ENCODE measurements around the gene EXOC4.
A peak's percentile ranks its signal among the peaks of the same experiment; 100 is the strongest.
"Not testable (repeated sequence)": the region's sequence is repeated elsewhere in the genome, so short reads cannot be mapped to it uniquely, and the experiment has no call there.

The EXOC4 gene

GRCh38 chr7:133252858-133253518 is at the start of gene EXOC4:
EXOC4 (plus strand) TSS chr7:133253078.
- H3K27ac ChIP-seq: peak within 1 kb of the TSS; percentile 36
- DNase-seq (ENCODE audit: low read depth, low spot score): peak; percentile 82

DNA sequence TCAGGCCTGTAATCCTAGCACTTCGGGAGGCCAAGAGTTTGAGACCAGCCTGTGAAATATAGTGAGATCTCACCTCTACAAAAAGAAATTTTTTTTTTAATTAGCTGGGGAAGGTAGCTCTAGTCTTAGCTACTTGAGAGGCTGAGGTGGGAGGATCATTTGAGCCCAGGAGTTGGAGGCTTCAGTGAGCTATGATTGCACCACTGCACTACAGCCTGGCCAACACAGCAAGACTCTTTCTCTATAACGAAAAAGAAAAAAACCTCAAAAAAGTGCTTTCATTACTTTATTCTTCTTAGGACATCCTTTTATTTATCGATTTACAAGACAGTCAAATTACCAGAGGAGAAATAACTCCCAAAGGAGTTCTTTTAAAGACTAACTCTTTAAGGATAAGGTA is 49.4 kb upstream of the EXOC4 start:
- no peak for DNase-seq (ENCODE audit: low read depth, low spot score)
- H3K27ac ChIP-seq: no peak overlapping the region

DNA sequence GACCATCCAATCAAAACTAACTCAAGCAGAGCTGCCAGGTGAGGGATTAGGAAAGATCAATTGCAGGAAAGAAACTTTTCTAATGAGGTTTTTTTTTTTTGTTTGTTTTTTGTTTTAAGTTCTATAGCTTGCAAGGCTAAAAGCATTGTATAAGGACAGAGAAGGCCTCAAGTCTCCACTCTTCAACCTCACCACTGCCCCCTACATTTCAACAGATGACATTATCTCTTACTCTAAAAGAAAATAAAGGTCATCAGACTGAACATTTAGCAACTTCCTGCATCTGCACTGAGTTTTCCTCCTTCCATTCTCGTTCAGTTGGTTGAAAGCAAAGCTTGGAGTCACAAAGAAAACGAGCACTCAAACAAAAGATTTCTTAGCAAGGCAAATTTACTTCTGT is 45.2 kb upstream of the EXOC4 start:
- DNase-seq (ENCODE audit: low read depth, low spot score): no peak
- no peak overlapping the region for H3K27ac ChIP-seq

DNA sequence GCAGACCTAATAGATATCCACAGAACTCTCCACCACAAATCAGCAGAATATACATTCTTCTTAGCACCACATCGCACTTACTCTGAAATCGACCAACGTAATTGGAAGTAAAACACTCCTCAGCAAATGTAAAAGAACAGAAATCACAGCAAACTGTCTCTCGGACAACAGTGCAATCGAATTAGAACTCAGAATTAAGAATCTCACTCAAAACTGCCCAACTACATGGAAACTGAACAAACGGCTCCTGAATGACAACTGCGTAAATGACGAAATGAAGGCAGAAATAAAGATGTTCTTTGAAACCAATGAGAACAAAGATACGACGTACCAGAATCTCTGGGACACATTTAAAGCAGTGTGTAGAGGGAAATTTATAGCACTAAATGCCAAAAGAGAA is 42.1 kb upstream of the EXOC4 start:
- H3K27ac ChIP-seq; DNase-seq (ENCODE audit: low read depth, low spot score): not testable (repeated sequence)

DNA sequence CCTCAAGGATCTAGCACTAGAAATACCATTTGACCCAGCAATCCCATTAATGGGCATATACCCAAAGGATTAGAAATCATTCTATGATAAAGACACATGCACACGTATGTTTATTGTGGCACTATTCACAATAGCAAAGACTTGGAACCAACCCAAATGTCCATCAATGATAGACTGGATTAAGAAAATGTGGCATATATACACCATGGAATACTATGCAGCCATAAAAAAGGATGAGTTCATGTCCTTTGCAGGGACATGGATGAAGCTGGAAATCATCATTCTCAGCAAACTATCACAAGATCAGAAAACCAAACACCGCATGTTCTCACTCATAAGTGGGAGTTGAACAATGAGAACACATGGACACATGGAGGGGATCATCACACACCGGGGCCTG is 39.1 kb upstream of the EXOC4 start:
- H3K27ac ChIP-seq; DNase-seq (ENCODE audit: low read depth, low spot score): not testable (repeated sequence)

DNA sequence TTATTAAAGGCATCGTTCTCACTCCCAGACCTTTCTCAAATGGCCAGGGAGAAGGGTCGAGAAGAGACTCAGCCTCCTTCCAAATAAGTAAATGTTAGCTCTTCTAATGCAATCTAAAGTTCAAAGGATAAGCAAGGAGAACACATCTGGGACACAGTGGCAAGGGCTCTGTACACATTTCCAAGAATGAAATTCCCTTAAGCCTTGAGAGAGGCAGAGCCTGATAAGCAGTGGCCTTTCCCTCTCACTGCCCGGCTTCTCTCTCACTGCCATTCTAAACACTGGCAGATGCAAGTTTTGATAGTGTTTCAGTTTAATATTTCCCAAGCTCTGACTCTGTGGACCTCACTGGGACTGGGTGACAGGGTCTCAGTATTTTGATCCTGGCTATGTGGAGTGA is 35.1 kb upstream of the EXOC4 start:
- no peak for DNase-seq (ENCODE audit: low read depth, low spot score)
- H3K27ac ChIP-seq: no peak overlapping the region

DNA sequence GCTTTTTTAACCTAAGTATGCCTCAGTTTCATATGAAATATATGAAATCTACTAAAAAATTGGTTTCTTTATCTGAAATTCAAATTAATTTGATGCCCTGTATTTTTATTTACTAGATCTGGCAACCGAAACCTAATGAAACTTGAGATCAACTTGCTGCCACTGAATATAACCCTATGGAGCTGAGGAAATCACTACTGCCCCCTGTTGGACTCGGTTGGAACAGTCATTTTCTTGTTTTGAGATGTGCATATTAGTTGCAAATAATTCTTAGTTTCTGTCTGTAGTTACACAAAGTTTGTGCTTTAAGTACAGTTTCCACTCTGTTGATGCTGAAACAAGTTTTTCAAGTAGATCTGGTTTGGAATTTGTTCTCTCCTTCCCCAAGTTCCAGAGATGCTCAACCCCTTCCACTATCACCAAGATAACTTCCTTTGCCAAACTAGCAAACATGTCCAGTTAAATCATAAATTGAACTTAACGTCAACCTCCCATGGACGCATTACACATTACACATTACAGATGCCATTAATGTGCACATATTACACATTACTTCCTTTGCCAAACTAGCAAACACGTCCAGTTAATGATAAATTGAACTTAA is 22.2 kb upstream of the EXOC4 start:
- no peak for DNase-seq (ENCODE audit: low read depth, low spot score)
- H3K27ac ChIP-seq: no peak overlapping the region

- no peak overlapping the region for H3K27ac ChIP-seq
- no peak for DNase-seq (ENCODE audit: low read depth, low spot score)
Observed at GRCh38 chr7:133233142-133233541, 19.7 kb upstream of the EXOC4 start.

DNA sequence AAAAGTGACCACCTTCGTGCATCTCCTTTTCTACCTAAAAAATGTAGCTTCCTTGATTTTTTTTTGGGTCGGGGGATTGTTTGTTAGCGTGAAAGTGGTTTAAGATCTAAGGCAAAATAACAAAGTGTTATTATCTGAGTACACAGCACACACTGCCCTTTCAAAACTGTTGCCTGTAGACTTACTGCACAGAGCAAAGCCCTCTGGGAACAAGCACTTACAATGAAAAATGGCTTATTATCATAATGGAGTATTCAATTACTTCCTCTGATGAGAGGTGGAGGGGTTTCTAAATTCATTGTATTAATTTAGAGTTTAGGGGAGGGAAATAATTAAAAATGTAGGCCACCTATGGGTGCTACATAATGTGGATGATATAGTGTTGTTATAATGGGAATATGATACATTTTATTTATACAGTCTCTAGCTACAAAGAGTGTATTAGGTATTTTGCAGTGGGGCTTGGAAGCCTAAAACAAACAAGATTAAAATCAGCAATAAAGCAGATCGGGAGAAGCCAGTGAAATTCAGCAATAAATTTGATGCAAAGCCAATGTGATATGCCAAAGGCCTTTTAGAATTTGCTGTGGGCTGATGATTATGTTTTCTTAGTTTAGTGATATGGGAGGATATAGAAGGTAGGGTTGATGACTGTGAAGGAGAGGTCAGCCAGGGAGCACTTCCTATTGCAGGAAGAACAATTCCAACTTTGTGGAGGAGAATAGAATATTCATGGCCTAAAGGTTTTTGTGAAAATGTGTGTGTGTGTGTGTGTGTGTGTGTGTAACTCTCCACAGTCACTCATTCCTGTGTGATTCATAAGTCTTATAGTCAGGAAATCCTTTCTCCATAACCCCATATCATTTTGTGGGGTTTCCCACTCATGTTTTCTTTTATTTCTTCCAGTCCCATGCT is 17.7 kb upstream of the EXOC4 start:
- H3K27ac ChIP-seq: no peak overlapping the region
- DNase-seq (ENCODE audit: low read depth, low spot score): no peak

- H3K27ac ChIP-seq: no peak overlapping the region
- no peak for DNase-seq (ENCODE audit: low read depth, low spot score)
Observed at GRCh38 chr7:133237545-133237944, 15.3 kb upstream of the EXOC4 start.

- DNase-seq (ENCODE audit: low read depth, low spot score): no peak
- H3K27ac ChIP-seq: no peak overlapping the region
Observed at GRCh38 chr7:133240302-133240701, 12.6 kb upstream of the EXOC4 start.

DNA sequence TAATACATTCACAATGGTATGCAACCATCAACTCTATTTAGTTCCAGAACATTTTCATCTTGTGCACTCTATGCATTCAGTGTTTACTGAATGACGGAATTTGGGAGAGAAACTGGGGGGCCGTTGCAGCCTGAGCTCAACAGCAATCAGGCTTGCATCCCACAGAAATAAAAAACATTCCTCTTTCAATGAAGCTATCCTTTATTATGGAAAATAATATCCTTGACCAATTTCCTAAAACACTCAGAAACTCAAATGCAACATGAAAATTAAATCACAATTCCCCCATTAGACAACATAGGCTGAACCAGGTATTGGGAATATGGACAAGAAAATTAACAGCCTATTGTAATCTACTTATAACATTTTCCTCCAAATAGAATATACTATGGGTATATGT is 6.3 kb upstream of the EXOC4 start:
- no peak for DNase-seq (ENCODE audit: low read depth, low spot score)
- H3K27ac ChIP-seq: no peak overlapping the region

DNA sequence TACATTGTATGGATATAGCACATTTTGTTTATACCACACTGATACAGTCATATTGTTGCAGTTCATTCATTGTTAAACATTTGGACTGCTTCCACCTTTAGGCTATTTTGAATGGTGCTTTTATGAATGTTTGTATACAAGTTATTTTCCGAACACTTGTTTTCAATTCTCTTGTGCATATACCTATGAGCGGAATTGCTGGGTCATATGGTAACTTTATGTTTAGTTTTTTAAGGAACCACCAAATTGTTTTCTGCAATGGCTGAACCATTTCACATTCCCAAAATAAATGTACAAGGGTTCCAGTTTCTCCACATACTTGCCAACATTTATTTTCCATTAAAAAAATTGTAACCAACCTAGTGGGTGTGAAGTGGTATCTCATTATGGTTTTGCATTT is 4.0 kb upstream of the EXOC4 start:
- H3K27ac ChIP-seq: no peak overlapping the region
- no peak for DNase-seq (ENCODE audit: low read depth, low spot score)

DNA sequence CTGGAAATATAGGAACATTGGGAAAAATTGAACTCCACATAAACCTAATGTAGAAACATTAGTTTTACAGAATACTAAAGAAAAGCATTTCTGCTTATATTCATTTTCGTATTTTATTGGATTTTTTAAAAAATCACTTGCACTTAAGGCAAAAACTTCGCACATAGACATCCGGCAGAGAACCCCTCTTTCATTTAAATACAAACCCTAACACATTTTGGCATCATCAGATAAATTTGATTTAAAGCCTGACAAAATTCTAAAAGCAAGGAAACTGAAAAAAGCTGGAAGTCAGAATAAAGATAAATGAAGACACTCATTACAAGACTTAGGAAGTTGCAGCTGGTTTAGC is 396 bp upstream of the EXOC4 start:
- no peak for DNase-seq (ENCODE audit: low read depth, low spot score)
- no peak overlapping the region for H3K27ac ChIP-seq

- no peak for DNase-seq (ENCODE audit: low read depth, low spot score)
- peak overlapping the region; percentile 36 for H3K27ac ChIP-seq
Observed at GRCh38 chr7:133253519-133253875, 619 bp downstream of the EXOC4 start.

- no peak overlapping the region for H3K27ac ChIP-seq
- DNase-seq (ENCODE audit: low read depth, low spot score): no peak
Observed at GRCh38 chr7:133255486-133255885, 2.6 kb downstream of the EXOC4 start.

DNA sequence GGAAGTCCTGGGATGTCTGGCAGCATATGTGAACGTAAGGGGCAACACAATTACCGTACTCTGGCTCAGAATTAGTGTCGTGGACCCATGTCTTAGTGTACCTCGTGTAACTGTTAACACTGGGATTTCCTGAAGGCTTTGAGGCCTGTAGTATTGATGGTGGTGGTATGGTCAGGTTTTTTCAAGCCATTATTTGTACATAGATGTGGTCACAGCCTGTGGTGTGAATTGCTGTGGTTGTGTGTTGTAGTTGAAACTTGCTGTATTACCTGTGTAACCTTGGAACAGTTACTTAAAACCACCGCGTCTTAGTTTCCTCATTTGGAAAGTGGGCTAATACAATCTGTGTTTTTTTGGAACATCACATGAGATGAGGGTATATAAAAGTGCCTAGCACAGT is 5.3 kb downstream of the EXOC4 start:
- H3K27ac ChIP-seq: no peak overlapping the region
- no peak for DNase-seq (ENCODE audit: low read depth, low spot score)

DNA sequence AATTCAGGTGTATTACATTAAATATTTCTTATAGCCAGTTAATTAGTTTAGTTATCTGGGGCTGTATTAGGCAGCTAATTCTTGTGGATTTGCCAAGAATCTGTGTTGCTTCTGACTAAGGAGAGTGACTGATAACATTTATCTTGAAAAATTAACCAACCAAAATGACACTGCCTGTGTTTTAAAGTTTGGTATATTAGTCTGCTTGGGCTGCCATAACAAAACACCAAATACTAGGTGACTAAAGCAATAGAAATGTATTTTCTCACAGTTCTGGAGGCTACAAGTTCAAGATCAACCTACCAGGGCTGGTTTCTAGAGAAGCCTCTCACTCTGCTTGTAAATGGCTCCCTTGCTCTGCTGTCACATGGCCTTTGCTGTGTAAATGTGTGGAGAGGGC is 12.9 kb downstream of the EXOC4 start:
- no peak for DNase-seq (ENCODE audit: low read depth, low spot score)

GRCh38 chr7:133268355-133268754 is 15.5 kb downstream of the EXOC4 start:
- no peak for DNase-seq (ENCODE audit: low read depth, low spot score)
- H3K27ac ChIP-seq: no peak overlapping the region

More for the DNA sequence above, 12.9 kb downstream of the EXOC4 start:
- H3K27ac ChIP-seq: no peak overlapping the region

GRCh38 chr7:133272336-133272735 is 19.5 kb downstream of the EXOC4 start:
- DNase-seq (ENCODE audit: low read depth, low spot score): no peak
- no peak overlapping the region for H3K27ac ChIP-seq

DNA sequence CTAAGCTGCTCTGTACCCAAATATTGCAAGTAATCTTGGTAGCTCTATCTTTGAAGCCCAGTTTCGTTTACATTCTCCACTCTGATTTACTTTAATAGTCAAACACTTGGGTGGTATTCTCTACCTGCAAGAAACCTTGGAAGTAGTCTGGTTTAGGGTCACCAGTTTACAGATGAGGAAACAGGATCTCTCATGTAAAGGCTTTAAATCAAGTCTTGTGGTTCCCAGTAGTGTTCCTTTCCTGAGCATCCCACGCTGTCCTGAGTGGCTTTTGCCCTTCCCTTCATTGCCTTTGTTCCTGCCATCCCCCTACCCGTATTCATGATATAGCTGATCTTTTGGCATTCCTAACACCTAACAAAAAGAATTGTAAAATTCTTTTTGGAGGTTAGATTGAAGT is 20.3 kb downstream of the EXOC4 start:
- no peak for DNase-seq (ENCODE audit: low read depth, low spot score)

More for the DNA sequence above, 20.3 kb downstream of the EXOC4 start:
- no peak overlapping the region for H3K27ac ChIP-seq

All from epithelial cell of prostate (primary cell).